ENCODE data around the gene RNF11. TPM values are rescaled to one million over a fixed set of nuclear protein-coding genes. Genes with fewer than 3 reads are reported as not detected.

RNF11 gene
- total and polyA plus RNA-seq, 4 donors = 24.1 to 102 (median 48.7) TPM

- DNase-seq (ENCODE audit: low spot score) = no peak
- TF ChIP-seq RXRA (IDR thresholded peaks at IDR 0.05) (no peak), JUND (IDR thresholded peaks at IDR 0.05) (no peak), TAF1 (conservative IDR thresholded peaks at IDR 0.05) (no peak), NR2F2 (IDR thresholded peaks at IDR 0.05) (no peak), ATF3 (IDR thresholded peaks at IDR 0.05) (no peak), HNF4A (conservative IDR thresholded peaks at IDR 0.05) (no peak), SP1 (IDR thresholded peaks at IDR 0.05) (no peak), MAX (IDR thresholded peaks at IDR 0.05) (no peak), HNF4G (IDR thresholded peaks at IDR 0.05) (no peak), EGR1 (IDR thresholded peaks at IDR 0.05; ENCODE audit: low read depth in 2 of 2) (no peak), FOXA1 (IDR thresholded peaks at IDR 0.05) (no peak), FOXA2 (IDR thresholded peaks at IDR 0.05) (no peak), RAD21 (IDR thresholded peaks at IDR 0.05) (no peak), YY1 (IDR thresholded peaks at IDR 0.05) (no peak), GABPA (IDR thresholded peaks at IDR 0.05 in 1 of 2, conservative IDR thresholded peaks at IDR 0.05 in 1 of 2) (no peak), CTCF (IDR thresholded peaks at IDR 0.05; ENCODE audit: low read depth, low read length, missing input control) (no peak)
- TF ChIP-seq, protein P1, sequence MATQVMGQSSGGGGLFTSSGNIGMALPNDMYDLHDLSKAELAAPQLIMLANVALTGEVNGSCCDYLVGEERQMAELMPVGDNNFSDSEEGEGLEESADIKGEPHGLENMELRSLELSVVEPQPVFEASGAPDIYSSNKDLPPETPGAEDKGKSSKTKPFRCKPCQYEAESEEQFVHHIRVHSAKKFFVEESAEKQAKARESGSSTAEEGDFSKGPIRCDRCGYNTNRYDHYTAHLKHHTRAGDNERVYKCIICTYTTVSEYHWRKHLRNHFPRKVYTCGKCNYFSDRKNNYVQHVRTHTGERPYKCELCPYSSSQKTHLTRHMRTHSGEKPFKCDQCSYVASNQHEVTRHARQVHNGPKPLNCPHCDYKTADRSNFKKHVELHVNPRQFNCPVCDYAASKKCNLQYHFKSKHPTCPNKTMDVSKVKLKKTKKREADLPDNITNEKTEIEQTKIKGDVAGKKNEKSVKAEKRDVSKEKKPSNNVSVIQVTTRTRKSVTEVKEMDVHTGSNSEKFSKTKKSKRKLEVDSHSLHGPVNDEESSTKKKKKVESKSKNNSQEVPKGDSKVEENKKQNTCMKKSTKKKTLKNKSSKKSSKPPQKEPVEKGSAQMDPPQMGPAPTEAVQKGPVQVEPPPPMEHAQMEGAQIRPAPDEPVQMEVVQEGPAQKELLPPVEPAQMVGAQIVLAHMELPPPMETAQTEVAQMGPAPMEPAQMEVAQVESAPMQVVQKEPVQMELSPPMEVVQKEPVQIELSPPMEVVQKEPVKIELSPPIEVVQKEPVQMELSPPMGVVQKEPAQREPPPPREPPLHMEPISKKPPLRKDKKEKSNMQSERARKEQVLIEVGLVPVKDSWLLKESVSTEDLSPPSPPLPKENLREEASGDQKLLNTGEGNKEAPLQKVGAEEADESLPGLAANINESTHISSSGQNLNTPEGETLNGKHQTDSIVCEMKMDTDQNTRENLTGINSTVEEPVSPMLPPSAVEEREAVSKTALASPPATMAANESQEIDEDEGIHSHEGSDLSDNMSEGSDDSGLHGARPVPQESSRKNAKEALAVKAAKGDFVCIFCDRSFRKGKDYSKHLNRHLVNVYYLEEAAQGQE (IDR thresholded peaks at IDR 0.05) = no peak
- TF ChIP-seq, protein P2, sequence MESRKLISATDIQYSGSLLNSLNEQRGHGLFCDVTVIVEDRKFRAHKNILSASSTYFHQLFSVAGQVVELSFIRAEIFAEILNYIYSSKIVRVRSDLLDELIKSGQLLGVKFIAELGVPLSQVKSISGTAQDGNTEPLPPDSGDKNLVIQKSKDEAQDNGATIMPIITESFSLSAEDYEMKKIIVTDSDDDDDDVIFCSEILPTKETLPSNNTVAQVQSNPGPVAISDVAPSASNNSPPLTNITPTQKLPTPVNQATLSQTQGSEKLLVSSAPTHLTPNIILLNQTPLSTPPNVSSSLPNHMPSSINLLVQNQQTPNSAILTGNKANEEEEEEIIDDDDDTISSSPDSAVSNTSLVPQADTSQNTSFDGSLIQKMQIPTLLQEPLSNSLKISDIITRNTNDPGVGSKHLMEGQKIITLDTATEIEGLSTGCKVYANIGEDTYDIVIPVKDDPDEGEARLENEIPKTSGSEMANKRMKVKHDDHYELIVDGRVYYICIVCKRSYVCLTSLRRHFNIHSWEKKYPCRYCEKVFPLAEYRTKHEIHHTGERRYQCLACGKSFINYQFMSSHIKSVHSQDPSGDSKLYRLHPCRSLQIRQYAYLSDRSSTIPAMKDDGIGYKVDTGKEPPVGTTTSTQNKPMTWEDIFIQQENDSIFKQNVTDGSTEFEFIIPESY (IDR thresholded peaks at IDR 0.05) = no peak
- Histone ChIP-seq H3K4me1 (ENCODE audit: control insufficient read depth in 4 of 4, insufficient read depth in 4 of 4, low read length in 3 of 4) (peaks cover 9 to 29% (median 14%) of the 10 kb centered on the region in 4 donors), H3K27ac (ENCODE audit: low read depth in 1 of 2, low read length in 2 of 2) (no peak overlapping the region), H3K4me3 (ENCODE audit: low read depth in 1 of 3, low read length in 3 of 3) (no peak overlapping the region), H3K9ac (ENCODE audit: low read depth in 1 of 2, low read length in 2 of 2) (no peak overlapping the region), H3K36me3 (ENCODE audit: control insufficient read depth in 4 of 4, insufficient read depth in 3 of 4, low read depth in 1 of 4, low read length in 3 of 4) (no peaks in the 10 kb centered on the region), H3K9me3 (ENCODE audit: control insufficient read depth in 4 of 4, low read length in 3 of 4) (no peaks in the 10 kb centered on the region), H3K27me3 (ENCODE audit: control insufficient read depth in 4 of 4, insufficient read depth in 4 of 4, low read length in 3 of 4) (no peaks in the 10 kb centered on the region)
- 84% methylated on average over 10 of the region's 10 CpGs for WGBS
Observed at GRCh38 chr1:51301152-51301843, 65.2 kb downstream of the RNF11 start.
